Thyroid gland (tissue), 4 donors: ENCODE results near the gene WSCD2. TPM values are rescaled to one million over a fixed set of nuclear protein-coding genes. Genes with fewer than 3 reads are reported as not detected.

ENCODE experiments used
- DNase-seq, 2 donors: peaks; one replicate each; pipeline ENCODE4 v3.0.0-alpha.2; 2019
- H3K27ac ChIP-seq, 3 donors: fragments of 200-600 bp; sonication (generic); 1 replicate in 2 of 3; 2 replicates in 1 of 3; pipeline ENCODE4 v1.5.1; 2016 to 2019; ENCODE audit warnings: mild to moderate bottlenecking in 1 of 3, moderate library complexity in 1 of 3
- H3K27me3 ChIP-seq: fragments of 200-600 bp; sonication (generic); one replicate; pipeline ENCODE4 v1.5.1; 2019
- H3K36me3 ChIP-seq, 2 donors: fragments of 200-600 bp; sonication (generic); one replicate each; pipeline ENCODE4 v1.5.1; 2016 to 2019
- H3K4me1 ChIP-seq, 2 donors: fragments of 200-600 bp; sonication (generic); one replicate each; pipeline ENCODE4 v1.5.1; 2017 to 2019
- H3K4me3 ChIP-seq, 3 donors: fragments of 200-600 bp; sonication (generic); replicated peaks in 1 of 3; 1 replicate in 2 of 3; 2 replicates in 1 of 3; pipeline ENCODE4 v1.5.1; 2016; ENCODE audit warnings: mild to moderate bottlenecking in 1 of 3
- H3K9me3 ChIP-seq: fragments of 200-600 bp; sonication (generic); one replicate; pipeline ENCODE4 v1.5.1; 2017
- POLR2A ChIP-seq, 2 donors: fragments of 450-650 bp; IDR thresholded peaks; one replicate each; pipeline ENCODE4 v1.6.1; 2017; ENCODE audit warnings: antibody characterized with exemption in 2 of 2, mild to moderate bottlenecking in 2 of 2, moderate library complexity in 1 of 2
- WGBS, 2 donors: methylation state at CpG; one replicate each; pipeline ENCODE4 v1.1.5; 2017; 5-methylcytosine and 5-hydroxymethylcytosine counted together
- intact Hi-C: fragments of 100-400 bp; cut with DNase I; formaldehyde crosslinking; loops from one replicate; pipeline ENCODE4 v1.15.1; 2023
- total RNA-seq, 4 donors: library from RNA; depleted of rRNA; stranded (reverse); fragments of >200 nt; gene quantifications; one replicate each; pipeline ENCODE4 v1.2.3, GENCODE V29; 2016
- TF ChIP-seq, protein P1 (sequence below), 6 experiments: fragments of 200-600 bp in 3 of 6; fragments of 450-650 bp in 3 of 6; sonication (generic) in 3 of 6; IDR thresholded peaks; one replicate each; pipeline ENCODE4 v1.5.1; 2016 to 2019; ENCODE audit warnings: antibody characterized with exemption in 6 of 6, mild to moderate bottlenecking in 2 of 6, inconsistent platforms in 1 of 6, moderate library complexity in 1 of 6

The WSCD2 gene
- total RNA-seq, 4 donors from 2014 or later = 35.5 to 117 (median 81.4) TPM

- Histone ChIP-seq H3K36me3 (no peaks in the 10 kb centered on the region), H3K27me3 (no peaks in the 10 kb centered on the region), H3K27ac (peak overlapping the region; percentile 56 to 80 (median 66)), H3K4me3 (no peak overlapping the region), H3K4me1 (peaks cover 44 to 54% of the 10 kb centered on the region in 2 donors), H3K9me3 (no peaks in the 10 kb centered on the region)
- TF ChIP-seq, protein P1, sequence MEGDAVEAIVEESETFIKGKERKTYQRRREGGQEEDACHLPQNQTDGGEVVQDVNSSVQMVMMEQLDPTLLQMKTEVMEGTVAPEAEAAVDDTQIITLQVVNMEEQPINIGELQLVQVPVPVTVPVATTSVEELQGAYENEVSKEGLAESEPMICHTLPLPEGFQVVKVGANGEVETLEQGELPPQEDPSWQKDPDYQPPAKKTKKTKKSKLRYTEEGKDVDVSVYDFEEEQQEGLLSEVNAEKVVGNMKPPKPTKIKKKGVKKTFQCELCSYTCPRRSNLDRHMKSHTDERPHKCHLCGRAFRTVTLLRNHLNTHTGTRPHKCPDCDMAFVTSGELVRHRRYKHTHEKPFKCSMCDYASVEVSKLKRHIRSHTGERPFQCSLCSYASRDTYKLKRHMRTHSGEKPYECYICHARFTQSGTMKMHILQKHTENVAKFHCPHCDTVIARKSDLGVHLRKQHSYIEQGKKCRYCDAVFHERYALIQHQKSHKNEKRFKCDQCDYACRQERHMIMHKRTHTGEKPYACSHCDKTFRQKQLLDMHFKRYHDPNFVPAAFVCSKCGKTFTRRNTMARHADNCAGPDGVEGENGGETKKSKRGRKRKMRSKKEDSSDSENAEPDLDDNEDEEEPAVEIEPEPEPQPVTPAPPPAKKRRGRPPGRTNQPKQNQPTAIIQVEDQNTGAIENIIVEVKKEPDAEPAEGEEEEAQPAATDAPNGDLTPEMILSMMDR (IDR thresholded peaks at IDR 0.05) = no peak
- no peak for TF ChIP-seq POLR2A (IDR thresholded peaks at IDR 0.05)
- 70 to 84% methylated on average over 7 to 8 of the region's 8 CpGs for WGBS, 2 donors
- intact Hi-C loops = no loop called here
- DNase-seq = no peak
Observed at GRCh38 chr12:108181095-108181454, 52.0 kb downstream of the WSCD2 start.

DNA sequence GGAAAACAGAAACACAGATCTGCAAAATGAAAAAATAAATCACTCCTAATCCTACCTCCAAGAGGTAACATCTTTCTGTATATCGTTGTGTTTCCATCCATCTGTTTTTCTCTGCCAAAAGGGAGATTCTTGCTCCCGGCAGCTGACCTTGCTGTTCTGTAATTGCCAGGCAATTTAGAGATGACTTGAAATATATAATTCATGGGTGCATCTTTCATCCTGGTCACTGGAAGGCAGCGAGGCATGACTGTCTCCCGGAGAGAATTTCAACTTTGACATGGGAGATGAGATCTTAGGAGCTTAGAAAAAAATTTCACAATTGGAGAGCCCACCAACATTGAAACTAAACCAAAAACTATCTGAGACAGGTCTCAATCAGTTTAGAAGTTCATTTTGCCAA lies 53.0 kb downstream of the WSCD2 start:
- no peak for TF ChIP-seq POLR2A (IDR thresholded peaks at IDR 0.05)
- TF ChIP-seq, protein P1 (IDR thresholded peaks at IDR 0.05) = no peak
- Histone ChIP-seq H3K4me3 (no peak overlapping the region), H3K27me3 (no peaks in the 10 kb centered on the region), H3K27ac (peak overlapping the region; percentile 56 to 80 (median 66)), H3K4me1 (peaks cover 46 to 48% of the 10 kb centered on the region in 2 donors), H3K36me3 (no peaks in the 10 kb centered on the region), H3K9me3 (no peaks in the 10 kb centered on the region)
- no peak for DNase-seq
- intact Hi-C loops = no loop called here
- 71 to 75% methylated on average over 4 of the region's 4 CpGs for WGBS, 2 donors

DNA sequence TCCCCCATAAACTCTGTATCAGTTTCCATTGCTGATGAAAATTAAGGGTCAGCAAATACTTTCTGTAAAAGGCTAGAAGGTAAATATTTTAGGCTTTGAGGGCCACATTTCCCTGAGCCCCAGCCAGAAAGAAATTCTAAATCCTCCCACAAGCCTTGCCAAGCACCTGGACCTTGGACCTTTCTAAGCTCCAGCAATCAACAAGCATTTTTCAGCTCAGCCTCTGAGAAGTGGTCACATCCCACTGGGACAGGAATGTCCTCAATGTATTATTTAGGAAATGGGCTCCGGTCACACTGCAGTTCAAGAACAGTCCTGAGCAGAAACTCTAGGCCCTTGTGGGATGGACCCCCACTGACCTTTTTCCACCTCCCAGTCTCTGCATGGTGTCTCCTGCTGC lies 55.9 kb downstream of the WSCD2 start:
- intact Hi-C loops = no loop called here
- Histone ChIP-seq H3K4me3 (no peak overlapping the region), H3K9me3 (no peaks in the 10 kb centered on the region), H3K27ac (peak overlapping the region; percentile 83 to 93 (median 87)), H3K27me3 (no peaks in the 10 kb centered on the region), H3K4me1 (peaks cover 54 to 55% of the 10 kb centered on the region in 2 donors), H3K36me3 (no peaks in the 10 kb centered on the region)
- WGBS, 2 donors = 29 to 33% methylated on average over 1 of the region's 1 CpG
- DNase-seq = peak; percentile 65 to 72
- TF ChIP-seq, protein P1 (IDR thresholded peaks at IDR 0.05) = peak in 2 of 6 experiments; percentile 27 to 44
- TF ChIP-seq POLR2A (IDR thresholded peaks at IDR 0.05) = peak in 1 of 2 donors; percentile 36

GRCh38 chr12:108187831-108188230 lies 58.7 kb downstream of the WSCD2 start:
- H3K4me1 ChIP-seq = peaks cover 59 to 61% of the 10 kb centered on the region in 2 donors
- 84 to 87% methylated on average over 5 of the region's 5 CpGs for WGBS, 2 donors
- intact Hi-C loops = no loop called here
- H3K4me3 ChIP-seq = no peak overlapping the region
- DNase-seq = no peak
- TF ChIP-seq, protein P1 (IDR thresholded peaks at IDR 0.05) = no peak
- no peak for TF ChIP-seq POLR2A (IDR thresholded peaks at IDR 0.05)
- peak overlapping the region in 1 of 3 donors; percentile 93 for H3K27ac ChIP-seq
- no peaks in the 10 kb centered on the region for H3K36me3 ChIP-seq
- no peaks in the 10 kb centered on the region for H3K27me3 ChIP-seq
- no peaks in the 10 kb centered on the region for H3K9me3 ChIP-seq

DNA sequence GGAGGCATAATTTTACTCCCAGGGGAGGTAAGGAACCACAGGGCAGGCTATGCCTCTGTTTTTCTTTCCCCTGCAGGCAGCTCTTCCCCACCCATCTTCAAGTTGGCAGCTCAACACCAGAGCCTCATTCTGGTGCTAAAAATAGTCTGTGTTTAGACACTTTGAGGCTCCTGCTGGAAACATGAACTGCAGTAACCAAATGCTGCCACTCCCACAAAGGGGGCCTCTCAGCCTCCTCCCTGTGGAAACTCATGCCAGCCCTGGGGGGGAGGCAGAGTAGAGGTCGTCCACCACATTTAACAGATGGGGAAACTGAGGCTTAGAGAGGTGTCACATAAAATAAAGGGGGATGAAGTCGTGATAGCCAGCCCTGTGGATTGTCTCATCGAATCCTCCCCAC lies 61.4 kb downstream of the WSCD2 start:
- H3K27ac ChIP-seq = peak overlapping the region; percentile 89 to 91 (median 90)
- peak; percentile 84 to 86 for DNase-seq
- intact Hi-C loops = loop anchor here (10.0 kb wide), 2 partner anchors 66 to 196 kb away; partner anchors contain the start of gene WSCD2
- H3K27me3 ChIP-seq = no peaks in the 10 kb centered on the region
- no peaks in the 10 kb centered on the region for H3K36me3 ChIP-seq
- WGBS, 2 donors = 22 to 29% methylated on average over 3 of the region's 3 CpGs
- H3K4me1 ChIP-seq = peaks cover 48 to 52% of the 10 kb centered on the region in 2 donors
- no peaks in the 10 kb centered on the region for H3K9me3 ChIP-seq
- TF ChIP-seq, protein P1 (IDR thresholded peaks at IDR 0.05) = peak in 4 of 6 experiments; percentile 42 to 66 (median 48)
- TF ChIP-seq POLR2A (IDR thresholded peaks at IDR 0.05) = peak in 1 of 2 donors; percentile 28
- no peak overlapping the region for H3K4me3 ChIP-seq
